Coronary artery (tissue), 2 donors: Measurements from ENCODE around the gene GLYR1.

Experiments used
- DNase-seq: peaks from one replicate; pipeline ENCODE4 v3.0.0-alpha.2; 2017; ENCODE audit warnings: low spot score
- H3K27ac ChIP-seq, 2 donors: fragments of 200-600 bp; sonication (generic); one replicate each; pipeline ENCODE4 v1.5.1; 2016 to 2019
- H3K4me3 ChIP-seq: fragments of 200-600 bp; sonication (generic); 2 replicates; pipeline ENCODE4 v1.5.1; 2016; ENCODE audit warnings: mild to moderate bottlenecking, moderate library complexity
- TF ChIP-seq, protein P1 (sequence below): fragments of 200-600 bp; sonication (generic); IDR thresholded peaks from one replicate; pipeline ENCODE4 v1.5.1; 2019; ENCODE audit warnings: antibody characterized with exemption

Gene GLYR1

DNA sequence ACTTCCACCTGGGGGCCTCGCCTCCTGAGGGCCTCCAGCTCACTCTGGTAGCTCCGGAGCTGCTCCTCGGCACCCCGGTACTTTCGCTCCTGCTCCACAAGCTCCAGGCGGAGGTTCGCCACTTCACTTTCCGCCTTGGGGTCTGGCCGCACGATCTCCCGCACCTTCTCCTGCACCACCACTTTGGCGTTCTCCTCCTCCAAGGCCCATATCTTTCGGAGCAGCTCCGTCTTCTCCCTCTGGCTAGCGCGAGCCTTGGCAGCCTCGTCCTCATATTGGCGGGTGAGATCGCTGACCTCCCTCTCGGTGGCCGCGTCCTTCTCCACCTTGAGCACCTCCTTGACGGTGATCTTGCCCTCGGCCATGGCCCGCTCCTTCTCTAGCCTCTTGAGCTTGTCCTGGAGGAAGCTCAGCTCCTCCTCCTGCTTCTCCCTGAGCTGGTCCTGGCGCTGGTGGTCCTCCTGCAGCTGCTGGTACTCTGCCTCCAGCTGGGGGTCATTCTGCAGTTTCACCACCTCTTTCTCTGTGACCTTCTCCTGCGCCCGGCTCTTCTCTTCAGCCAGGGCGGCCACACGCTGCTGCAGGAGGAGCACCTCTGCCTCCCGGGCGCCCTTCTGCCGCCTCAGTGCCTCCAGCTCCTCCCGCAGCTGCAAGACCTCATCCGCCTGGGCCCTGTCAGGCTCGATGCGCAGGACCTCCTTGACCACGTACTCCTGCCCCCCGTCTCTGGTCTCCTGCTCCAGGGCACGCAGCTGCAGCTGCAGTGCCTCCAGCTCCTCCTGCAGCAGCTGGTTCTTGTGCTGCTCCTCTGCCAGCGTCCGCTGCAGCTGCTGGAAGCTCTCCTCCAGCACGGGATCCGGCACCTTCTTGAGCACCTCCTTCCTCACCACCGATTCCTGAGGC is 38.1 kb upstream of the GLYR1 start:
- DNase-seq: no peak
- Histone ChIP-seq H3K27ac (no peak overlapping the region), H3K4me3 (no peak overlapping the region)
- TF ChIP-seq, protein P1, sequence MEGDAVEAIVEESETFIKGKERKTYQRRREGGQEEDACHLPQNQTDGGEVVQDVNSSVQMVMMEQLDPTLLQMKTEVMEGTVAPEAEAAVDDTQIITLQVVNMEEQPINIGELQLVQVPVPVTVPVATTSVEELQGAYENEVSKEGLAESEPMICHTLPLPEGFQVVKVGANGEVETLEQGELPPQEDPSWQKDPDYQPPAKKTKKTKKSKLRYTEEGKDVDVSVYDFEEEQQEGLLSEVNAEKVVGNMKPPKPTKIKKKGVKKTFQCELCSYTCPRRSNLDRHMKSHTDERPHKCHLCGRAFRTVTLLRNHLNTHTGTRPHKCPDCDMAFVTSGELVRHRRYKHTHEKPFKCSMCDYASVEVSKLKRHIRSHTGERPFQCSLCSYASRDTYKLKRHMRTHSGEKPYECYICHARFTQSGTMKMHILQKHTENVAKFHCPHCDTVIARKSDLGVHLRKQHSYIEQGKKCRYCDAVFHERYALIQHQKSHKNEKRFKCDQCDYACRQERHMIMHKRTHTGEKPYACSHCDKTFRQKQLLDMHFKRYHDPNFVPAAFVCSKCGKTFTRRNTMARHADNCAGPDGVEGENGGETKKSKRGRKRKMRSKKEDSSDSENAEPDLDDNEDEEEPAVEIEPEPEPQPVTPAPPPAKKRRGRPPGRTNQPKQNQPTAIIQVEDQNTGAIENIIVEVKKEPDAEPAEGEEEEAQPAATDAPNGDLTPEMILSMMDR: no peak

DNA sequence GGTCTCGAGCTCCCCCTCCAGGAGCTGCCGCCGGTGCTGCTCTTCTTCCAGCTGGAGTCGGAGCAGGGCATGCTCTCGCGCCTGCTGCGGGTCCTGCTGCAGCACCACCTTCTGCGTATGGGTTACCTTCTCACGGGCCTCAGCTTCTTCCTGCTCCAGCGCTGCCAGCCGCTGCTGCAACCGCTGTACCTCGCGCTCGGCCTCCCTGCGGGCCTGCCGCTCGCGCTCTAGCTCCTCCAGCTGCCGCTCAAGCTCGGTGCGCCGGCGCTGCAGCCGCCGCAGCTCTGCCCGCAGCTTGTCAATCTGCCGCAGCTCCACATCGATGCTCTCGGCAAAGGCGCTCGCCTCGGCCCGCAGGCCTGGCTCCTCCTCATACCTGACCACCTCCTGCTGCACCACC is 37.1 kb upstream of the GLYR1 start:
- TF ChIP-seq, protein P1: no peak
- no peak for DNase-seq

DNA sequence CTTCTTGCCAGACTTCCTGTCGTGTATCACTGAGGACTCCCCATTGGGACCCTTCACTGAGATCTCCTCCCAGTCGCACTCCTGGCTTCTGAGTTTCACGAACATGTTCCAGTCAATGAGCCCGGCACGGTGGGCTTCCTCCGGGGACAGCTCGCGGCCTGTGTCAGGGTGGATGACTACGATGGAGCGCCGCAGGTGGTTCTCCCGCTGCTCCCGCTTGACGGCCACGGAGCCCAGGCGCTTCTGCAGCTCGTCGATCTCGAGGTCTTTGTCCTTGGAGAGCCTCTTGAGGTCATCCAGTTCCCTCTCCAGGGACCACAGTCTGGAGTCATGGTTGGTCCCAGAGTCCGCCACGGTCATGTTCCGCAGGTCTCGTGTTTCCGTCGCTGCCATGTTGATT is 36.4 kb upstream of the GLYR1 start:
- H3K27ac ChIP-seq: no peak overlapping the region

More for the DNA sequence above, 37.1 kb upstream of the GLYR1 start:
- H3K27ac ChIP-seq: no peak overlapping the region
- no peak overlapping the region for H3K4me3 ChIP-seq

DNA sequence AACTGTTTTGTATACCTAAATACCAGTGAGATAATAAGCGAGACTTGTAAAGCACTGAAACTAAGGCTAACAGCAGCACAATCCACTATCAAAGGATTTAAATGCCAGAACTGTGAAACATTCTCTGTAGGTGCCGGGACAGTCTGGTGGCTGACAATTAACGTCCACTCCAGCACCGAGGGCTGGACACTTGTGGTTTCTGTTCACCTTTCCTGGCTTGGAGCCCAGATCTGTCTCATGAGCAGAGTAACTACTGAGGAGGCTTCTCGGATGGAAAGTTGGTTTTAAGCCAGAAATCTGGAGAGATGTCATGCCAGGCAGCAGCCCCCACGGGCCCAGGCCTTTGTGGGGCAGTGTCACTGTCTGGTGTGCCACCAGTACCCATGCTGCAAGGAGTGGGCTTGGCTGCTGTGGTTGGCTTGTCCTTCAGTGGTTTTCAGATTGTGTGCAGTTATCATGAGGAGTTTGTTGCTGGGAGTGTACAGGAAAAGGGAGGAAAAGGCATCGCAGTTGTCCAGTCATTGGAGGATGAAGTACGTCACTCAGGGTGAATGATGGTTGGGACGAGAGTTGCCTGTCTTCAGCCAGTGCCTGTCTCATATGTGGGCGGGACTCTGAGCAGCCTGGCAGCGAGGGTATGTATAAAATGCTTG is 35.7 kb upstream of the GLYR1 start:
- no peak for DNase-seq
- H3K27ac ChIP-seq: no peak overlapping the region

More for the DNA sequence above, 36.4 kb upstream of the GLYR1 start:
- TF ChIP-seq, protein P1: no peak
- no peak overlapping the region for H3K4me3 ChIP-seq
- no peak for DNase-seq

DNA sequence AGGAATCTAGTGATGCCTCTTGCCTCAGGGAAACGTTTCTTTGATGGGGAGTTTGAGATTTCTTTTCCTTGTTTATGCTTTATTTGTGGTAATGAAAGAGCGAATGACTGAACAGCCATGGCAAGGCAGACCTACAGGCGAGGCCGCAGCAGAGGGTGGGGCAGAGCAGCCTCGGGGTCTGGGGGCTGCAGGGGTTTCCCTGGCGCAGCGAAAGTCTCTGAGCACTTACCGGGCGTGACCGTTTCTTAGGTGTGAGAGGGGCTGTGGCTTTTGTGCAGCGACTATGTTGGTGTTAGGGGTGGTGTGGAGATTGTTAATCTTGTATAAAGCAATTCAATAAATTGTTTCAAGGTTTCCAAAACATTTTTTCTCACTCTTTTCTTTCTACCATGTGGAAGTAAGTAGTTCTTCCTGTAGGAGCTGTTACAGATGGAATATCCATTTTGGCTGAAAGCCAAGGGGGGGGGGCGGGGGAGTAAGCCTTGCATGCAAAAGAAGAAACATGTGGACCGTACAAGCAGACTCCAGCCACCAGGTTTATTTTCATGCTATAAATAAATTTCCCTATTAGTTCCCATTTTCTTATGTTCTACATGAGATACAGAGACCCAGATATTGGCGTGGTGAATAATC is 35.0 kb upstream of the GLYR1 start:
- TF ChIP-seq, protein P1: no peak
- DNase-seq: no peak
- no peak overlapping the region for H3K4me3 ChIP-seq
- no peak overlapping the region for H3K27ac ChIP-seq

More for the DNA sequence above, 35.7 kb upstream of the GLYR1 start:
- TF ChIP-seq, protein P1: no peak
- no peak overlapping the region for H3K4me3 ChIP-seq

DNA sequence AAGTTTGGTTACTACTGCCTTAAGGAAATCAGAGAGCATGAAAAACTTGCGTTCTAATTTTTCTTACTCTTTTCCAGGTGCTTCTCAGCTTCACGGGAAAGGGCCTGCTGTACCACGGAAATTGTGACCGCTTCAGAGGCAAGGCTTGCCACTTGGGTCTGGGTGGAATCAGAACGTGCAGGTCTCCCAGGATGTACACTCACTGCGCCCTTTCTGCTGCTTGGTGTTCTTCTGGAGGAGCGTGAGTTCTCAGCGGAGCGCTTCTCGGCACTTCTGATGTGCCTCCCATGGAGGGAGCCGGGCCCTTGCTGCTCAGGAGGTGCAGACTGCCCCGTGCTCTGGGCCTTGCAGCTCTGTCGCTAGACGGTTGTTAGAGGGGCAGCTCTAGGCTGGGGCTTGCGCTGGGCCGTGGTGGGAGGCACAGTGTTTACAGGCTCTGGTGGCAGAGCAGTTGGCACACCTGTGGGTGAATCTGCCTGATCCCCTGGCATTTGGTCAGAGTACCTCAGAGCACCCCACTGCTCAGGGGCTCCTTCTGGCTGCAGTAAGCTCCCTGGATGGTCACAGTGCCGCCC is 33.0 kb upstream of the GLYR1 start:
- Histone ChIP-seq H3K27ac (no peak overlapping the region), H3K4me3 (no peak overlapping the region)
- TF ChIP-seq, protein P1: no peak
- DNase-seq: no peak
